Measurements from ENCODE around the gene CORO2B. TPM values are rescaled to one million over a fixed set of nuclear protein-coding genes. Genes with fewer than 3 reads are reported as not detected.

Gene CORO2B
- total and polyA plus RNA-seq, 2 of the 4 experiments (the other 2 are of a cell fraction), result 9.3 to 39.3 TPM

DNA sequence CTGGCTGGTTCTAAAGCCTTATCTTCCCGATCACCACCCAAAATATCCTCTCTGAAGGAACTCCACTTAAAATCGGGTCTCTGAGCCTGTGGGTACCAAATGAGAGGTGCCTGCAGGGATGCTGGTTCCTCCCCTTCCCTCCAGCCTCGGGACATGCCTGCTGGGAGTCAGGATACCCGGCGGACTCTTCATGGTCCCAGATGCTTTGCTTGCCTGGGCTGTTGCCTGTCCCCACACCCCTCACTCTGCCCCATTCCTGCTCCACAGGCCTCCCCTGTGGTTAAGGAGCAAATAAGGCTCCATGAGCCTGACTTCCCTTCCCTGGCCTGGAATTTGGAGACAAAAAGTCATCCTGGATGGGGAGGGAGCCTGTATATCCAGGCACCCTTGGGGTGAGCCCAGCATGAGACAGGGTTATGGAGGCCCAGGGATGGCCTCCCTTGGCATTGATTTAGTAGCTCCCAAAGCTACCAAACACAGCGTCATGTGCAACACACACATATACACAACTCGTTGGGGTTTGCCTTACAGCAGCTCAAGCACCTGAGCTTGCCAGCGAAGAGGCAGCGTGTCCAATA is 12.3 kb upstream of the CORO2B start:
- dilution Hi-C loops (cut with HindIII; ENCODE audit: low sequenced_read_pairs, unreplicated experiment), result no loop called here
- no peak for TF ChIP-seq RFX5 (IDR thresholded peaks at IDR 0.05; ENCODE audit: low read depth, low read length)
- TF ChIP-seq POLR2A (IDR thresholded peaks at IDR 0.05; ENCODE audit: low read depth, low read length), result no peak
- no peak for TF ChIP-seq USF2 (IDR thresholded peaks at IDR 0.05; ENCODE audit: low read depth, low read length)
- TF ChIP-seq BHLHE40 (IDR thresholded peaks at IDR 0.05; ENCODE audit: low read depth, low read length), result no peak
- TF ChIP-seq, protein P1, sequence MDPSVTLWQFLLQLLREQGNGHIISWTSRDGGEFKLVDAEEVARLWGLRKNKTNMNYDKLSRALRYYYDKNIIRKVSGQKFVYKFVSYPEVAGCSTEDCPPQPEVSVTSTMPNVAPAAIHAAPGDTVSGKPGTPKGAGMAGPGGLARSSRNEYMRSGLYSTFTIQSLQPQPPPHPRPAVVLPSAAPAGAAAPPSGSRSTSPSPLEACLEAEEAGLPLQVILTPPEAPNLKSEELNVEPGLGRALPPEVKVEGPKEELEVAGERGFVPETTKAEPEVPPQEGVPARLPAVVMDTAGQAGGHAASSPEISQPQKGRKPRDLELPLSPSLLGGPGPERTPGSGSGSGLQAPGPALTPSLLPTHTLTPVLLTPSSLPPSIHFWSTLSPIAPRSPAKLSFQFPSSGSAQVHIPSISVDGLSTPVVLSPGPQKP (IDR thresholded peaks at IDR 0.05; ENCODE audit: borderline replicate concordance, low read depth, low read length), result no peak
- TF ChIP-seq RCOR1 (IDR thresholded peaks at IDR 0.05; ENCODE audit: insufficient replicate concordance, low read length), result no peak
- TF ChIP-seq MXI1 (IDR thresholded peaks at IDR 0.05; ENCODE audit: borderline replicate concordance, low read depth, low read length), result no peak
- ATAC-seq (ENCODE audit: low read depth), result no peak
- Histone ChIP-seq H3K4me3 (ENCODE audit: insufficient read depth, low read depth, low read length) (no peak overlapping the region), H2AK9ac (replicated peaks; ENCODE audit: low read depth, low read length, poor library complexity) (no peak overlapping the region), H3K27ac (ENCODE audit: insufficient read depth, low read length) (no peak overlapping the region), H3K23ac (ENCODE audit: low read depth, low read length) (no peak overlapping the region), H2BK5ac (ENCODE audit: low read depth, low read length, poor library complexity, severe bottlenecking) (no peak overlapping the region), H3K9ac (ENCODE audit: low read depth, low read length) (no peak overlapping the region), H2BK15ac (ENCODE audit: low read depth, low read length) (no peak overlapping the region), H3K36me3 (ENCODE audit: control insufficient read depth, insufficient read depth, low read length) (no peaks in the 10 kb centered on the region), H3K79me1 (ENCODE audit: low read depth in 1 of 2, low read length in 2 of 2) (no peaks in the 10 kb centered on the region), H3K27me3 (ENCODE audit: control insufficient read depth, insufficient read depth, low read length) (peaks cover 23% of the 10 kb centered on the region), H2AFZ (replicated peaks; ENCODE audit: low read length, poor library complexity) (no peak overlapping the region), H3K4me1 (ENCODE audit: control insufficient read depth, insufficient read depth, low read length) (no peaks in the 10 kb centered on the region), H2BK20ac (ENCODE audit: low read depth, low read length) (no peak overlapping the region), H3K14ac (replicated peaks; ENCODE audit: low read depth, low read length) (no peak overlapping the region), H3K4me2 (ENCODE audit: low read depth, low read length) (no peak overlapping the region), H3K4ac (ENCODE audit: low read depth, low read length) (no peak overlapping the region), H3K9me1 (ENCODE audit: insufficient read depth, low read length) (no peaks in the 10 kb centered on the region), H4K5ac (ENCODE audit: low read depth, low read length) (no peak overlapping the region), H2AK5ac (ENCODE audit: low read depth, low read length) (no peak overlapping the region), H3K18ac (ENCODE audit: low read depth, low read length) (no peak overlapping the region), H4K8ac (ENCODE audit: low read depth in 2 of 2, low read length in 2 of 2) (no peak overlapping the region), H3K56ac (ENCODE audit: extremely low read depth, insufficient read depth, low read length) (no peak overlapping the region), H2BK120ac (ENCODE audit: low read depth, low read length) (no peak overlapping the region), H3K9me3 (ENCODE audit: control insufficient read depth, insufficient read depth, low read length) (no peaks in the 10 kb centered on the region), H4K91ac (ENCODE audit: insufficient read depth, low read depth, low read length) (no peak overlapping the region), H4K20me1 (ENCODE audit: insufficient read depth, low read length) (no peaks in the 10 kb centered on the region)
- intact Hi-C loops (cut with micrococcal nuclease), result no loop called here
- POLR2A ChIA-PET (ENCODE audit: unreplicated experiment), result no interaction called here
- DNase-seq, result no peak
- in situ Hi-C loops (cut with MboI; ENCODE audit: low sequenced_read_pairs), result no loop called here
- CTCF ChIA-PET, result interaction anchor here (0.5 to 1.6 kb wide), 4 partner anchors 77 to 318 kb away, joined by 3 to 5 read pairs (median 3); no protein-coding TSS in a partner anchor
- WGBS, 2 experiments (ENCODE audit: extremely low coverage in 2 of 2, insufficient read length in 1 of 2), result no CpG with 5 or more reads among the region's 9 CpGs
- BruUV-seq (replicated peaks), result no TSS peak
